Brain microvascular endothelial cell (primary cell): ENCODE results near the gene NT5C1A.

Experiments
- DNase-seq: peaks from one replicate; pipeline ENCODE4 v3.0.0-alpha.2; 2020
- H3K27ac ChIP-seq: fragments of 250-450 bp; sonication (Bioruptor Pico); 2 replicates; pipeline ENCODE4 v1.5.1; 2020; ENCODE audit warnings: mild to moderate bottlenecking, moderate library complexity
- H3K27me3 ChIP-seq: fragments of 250-450 bp; sonication (Bioruptor Pico); replicated peaks from 2 replicates; pipeline ENCODE4 v1.5.1; 2020; ENCODE audit warnings: mild to moderate bottlenecking
- H3K36me3 ChIP-seq: fragments of 250-450 bp; sonication (Bioruptor Pico); replicated peaks from 2 replicates; pipeline ENCODE4 v1.5.1; 2020; ENCODE audit warnings: mild to moderate bottlenecking
- H3K4me3 ChIP-seq: 2 replicates; pipeline ENCODE4 v1.5.1; 2011; ENCODE audit warnings: low read depth, mild to moderate bottlenecking, control low read depth, low read length, moderate library complexity
- CTCF ChIP-seq: IDR thresholded peaks from 2 replicates; pipeline ENCODE4 v1.5.1; 2011; ENCODE audit warnings: low read depth, mild to moderate bottlenecking, moderate library complexity, low read length, control low read depth, inconsistent platforms; ENCODE audit errors: missing control alignments
- in situ Hi-C: cut with HindIII; loops from 2 replicates; pipeline ENCODE4 v1.10.0; 2017; ENCODE audit warnings: low sequenced_read_pairs, low pct_ligation_motif_present

The NT5C1A gene

GRCh38 chr1:39633422-39633821 lies 38.5 kb downstream of the NT5C1A start:
- Histone ChIP-seq H3K27ac (no peak overlapping the region), H3K36me3 (no peaks in the 10 kb centered on the region), H3K4me3 (peak overlapping the region; percentile 15), H3K27me3 (no peaks in the 10 kb centered on the region)
- no peak for DNase-seq
- in situ Hi-C loops, result no loop called here
- TF ChIP-seq CTCF, result no peak

GRCh38 chr1:39632682-39633417 lies 39.1 kb downstream of the NT5C1A start:
- Histone ChIP-seq H3K27ac (no peak overlapping the region), H3K36me3 (no peaks in the 10 kb centered on the region), H3K27me3 (no peaks in the 10 kb centered on the region), H3K4me3 (peak overlapping the region; percentile 31)
- in situ Hi-C loops, result no loop called here
- TF ChIP-seq CTCF, result no peak
- peak; percentile 58 for DNase-seq

GRCh38 chr1:39632323-39632681 lies 39.6 kb downstream of the NT5C1A start:
- DNase-seq, result no peak
- Histone ChIP-seq H3K27ac (no peak overlapping the region), H3K27me3 (no peaks in the 10 kb centered on the region), H3K36me3 (no peaks in the 10 kb centered on the region), H3K4me3 (no peak overlapping the region)
- TF ChIP-seq CTCF, result no peak
- in situ Hi-C loops, result no loop called here

GRCh38 chr1:39631361-39632322 lies 40.3 kb downstream of the NT5C1A start:
- no peak for TF ChIP-seq CTCF
- no peaks in the 10 kb centered on the region for H3K36me3 ChIP-seq
- no peaks in the 10 kb centered on the region for H3K27me3 ChIP-seq
- H3K4me3 ChIP-seq, result no peak overlapping the region
- no peak overlapping the region for H3K27ac ChIP-seq
- in situ Hi-C loops, result no loop called here
- no peak for DNase-seq

- in situ Hi-C loops, result no loop called here
- no peak for TF ChIP-seq CTCF
- Histone ChIP-seq H3K36me3 (no peaks in the 10 kb centered on the region), H3K4me3 (no peak overlapping the region), H3K27me3 (no peaks in the 10 kb centered on the region), H3K27ac (no peak overlapping the region)
- no peak for DNase-seq
Observed at GRCh38 chr1:39628807-39629350, 43.0 kb downstream of the NT5C1A start.
